Activated T-helper 17 cell treated with anti-CD3 and anti-CD28 coated beads, Interleukin-2, amount 50 U/mL, for 72 hours (primary cell): ENCODE results near the gene RARS1. TPM values are rescaled to one million over a fixed set of nuclear protein-coding genes. Genes with fewer than 3 reads are reported as not detected.

Experiments
- ATAC-seq: fragments of 150-1000 bp; cut with Tn5 transposase; replicated peaks from 2 replicates; pipeline ENCODE4 v1.10.0; 2021; ENCODE audit warnings: mild to moderate bottlenecking, moderate library complexity
- H3K27ac Mint-ChIP-seq: one replicate; pipeline ENCODE4 v1.8.0; 2022; ENCODE audit warnings: mixed read lengths
- H3K27me3 Mint-ChIP-seq: one replicate; pipeline ENCODE4 v1.8.0; 2022; ENCODE audit warnings: mixed read lengths
- H3K36me3 Mint-ChIP-seq: one replicate; pipeline ENCODE4 v1.8.0; 2022; ENCODE audit warnings: low read depth, mild to moderate bottlenecking, mixed read lengths
- H3K4me1 Mint-ChIP-seq: one replicate; pipeline ENCODE4 v1.8.0; 2022; ENCODE audit warnings: mixed read lengths
- H3K4me3 Mint-ChIP-seq: one replicate; pipeline ENCODE4 v1.8.0; 2022; ENCODE audit warnings: mild to moderate bottlenecking, mixed read lengths
- H3K9me3 Mint-ChIP-seq: one replicate; pipeline ENCODE4 v1.8.0; 2022; ENCODE audit warnings: mixed read lengths
- total RNA-seq, 2 donors: library from RNA; stranded (reverse); gene quantifications; one replicate each; pipeline ENCODE4 v1.2.3, GENCODE V29; 2022

The RARS1 gene
- total RNA-seq, 2 donors from 2014 or later, result 86.0 to 121 TPM

GRCh38 chr5:168557389-168557788, 71.1 kb downstream of the RARS1 start:
- H3K27ac Mint-ChIP-seq, result no peak overlapping the region
- H3K9me3 Mint-ChIP-seq, result no peaks in the 10 kb centered on the region
- peaks cover 100% of the 10 kb centered on the region for H3K36me3 Mint-ChIP-seq
- H3K27me3 Mint-ChIP-seq, result no peaks in the 10 kb centered on the region
- no peak overlapping the region for H3K4me3 Mint-ChIP-seq
- ATAC-seq, result no peak
- H3K4me1 Mint-ChIP-seq, result peaks cover 7% of the 10 kb centered on the region

- ATAC-seq, result no peak
- Mint-ChIP-seq H3K4me1 (no peaks in the 10 kb centered on the region), H3K4me3 (no peak overlapping the region), H3K27me3 (no peaks in the 10 kb centered on the region), H3K9me3 (no peaks in the 10 kb centered on the region), H3K36me3 (peaks cover 98% of the 10 kb centered on the region), H3K27ac (no peak overlapping the region)
Observed at GRCh38 chr5:168562279-168562678, 76.0 kb downstream of the RARS1 start.

- Mint-ChIP-seq H3K4me3 (no peak overlapping the region), H3K36me3 (peaks cover 98% of the 10 kb centered on the region), H3K27ac (no peak overlapping the region), H3K9me3 (no peaks in the 10 kb centered on the region), H3K27me3 (no peaks in the 10 kb centered on the region), H3K4me1 (no peaks in the 10 kb centered on the region)
- ATAC-seq, result no peak
Observed at GRCh38 chr5:168563959-168564358, 77.7 kb downstream of the RARS1 start.

GRCh38 chr5:168568738-168569137, 82.5 kb downstream of the RARS1 start:
- no peak for ATAC-seq

More at GRCh38 chr5:168568738-168569137, 82.5 kb downstream of the RARS1 start:
- H3K4me1 Mint-ChIP-seq, result peaks cover 6% of the 10 kb centered on the region
- H3K27me3 Mint-ChIP-seq, result no peaks in the 10 kb centered on the region
- no peak overlapping the region for H3K27ac Mint-ChIP-seq
- H3K9me3 Mint-ChIP-seq, result no peaks in the 10 kb centered on the region
- no peak overlapping the region for H3K4me3 Mint-ChIP-seq
- H3K36me3 Mint-ChIP-seq, result peaks cover 75% of the 10 kb centered on the region

Other genes starting within 250 kb of the RARS1 start
- 1 to 10 TPM; 1.3 to 1.9 TPM for gene WWC1, start 194.8 kb upstream of the RARS1 start, total RNA-seq
- gene FBLL1, start 42.8 kb downstream of the RARS1 start, total RNA-seq, result 1 to 10 TPM in 1 of 2 donors, not detected in 1; 1.1 TPM
- 10 to 100 TPM; 38.2 to 42.0 TPM for gene PANK3, start 92.9 kb downstream of the RARS1 start, total RNA-seq